Cardiac muscle cell (in vitro differentiated cells and primary cell): ENCODE data around the gene ACADVL. TPM values are rescaled to one million over a fixed set of nuclear protein-coding genes. Genes with fewer than 3 reads are reported as not detected.

Experiments used
- DNase-seq, 2 donors: peaks; one replicate each; pipeline versions ENCODE4 v3.0.0 to v3.0.0-alpha.2; 2010 to 2017; ENCODE audit warnings: low read depth in 1 of 2, low spot score in 1 of 2
- H3K27ac ChIP-seq: fragments of 200-600 bp; sonication (generic); 2 replicates; pipeline ENCODE4 v1.5.1; 2016
- H3K27me3 ChIP-seq: fragments of 200-600 bp; sonication (generic); 2 replicates; pipeline ENCODE4 v1.6.0; 2016; ENCODE audit warnings: control low read depth
- H3K36me3 ChIP-seq: fragments of 200-600 bp; sonication (generic); 2 replicates; pipeline ENCODE4 v1.5.1; 2016; ENCODE audit warnings: control low read depth
- H3K4me1 ChIP-seq: fragments of 200-600 bp; sonication (generic); 2 replicates; pipeline ENCODE4 v1.8.1; 2017; ENCODE audit warnings: low read depth, mild to moderate bottlenecking, mixed run types
- H3K4me3 ChIP-seq: fragments of 200-600 bp; sonication (generic); 2 replicates; pipeline ENCODE4 v1.5.1; 2016; ENCODE audit warnings: mild to moderate bottlenecking
- H3K9me3 ChIP-seq: fragments of 200-600 bp; sonication (generic); 2 replicates; pipeline ENCODE4 v1.5.1; 2017; ENCODE audit warnings: low read depth, mild to moderate bottlenecking, control low read depth
- CTCF ChIP-seq: IDR thresholded peaks from 2 replicates; pipeline ENCODE4 v1.5.1; 2012; ENCODE audit warnings: low read depth, mild to moderate bottlenecking, low read length
- polyA plus RNA-seq: library from polyadenylated mRNA; unstranded; fragments of >200 nt; fragmentation: Nextera tagmentation; extraction: Ambion mirVana; gene quantifications from 2 replicates; pipeline ENCODE4 v1.2.1, GENCODE V29; 2016
- total RNA-seq: library from RNA; depleted of rRNA; stranded (reverse); fragments of >200 nt; gene quantifications from 2 replicates; pipeline ENCODE4 v1.2.3, GENCODE V29; 2016

Gene ACADVL
- total and polyA plus RNA-seq, 2 experiments from 2014 or later: 364 to 681 TPM

GRCh38 chr17:7196651-7197401, 22.9 kb upstream of the ACADVL start:
- Histone ChIP-seq H3K9me3 (no peaks in the 10 kb centered on the region), H3K27me3 (no peaks in the 10 kb centered on the region), H3K4me1 (no peaks in the 10 kb centered on the region), H3K27ac (no peak overlapping the region), H3K4me3 (no peak overlapping the region), H3K36me3 (peaks cover 24% of the 10 kb centered on the region)
- no peak for DNase-seq
- TF ChIP-seq CTCF: no peak

DNA sequence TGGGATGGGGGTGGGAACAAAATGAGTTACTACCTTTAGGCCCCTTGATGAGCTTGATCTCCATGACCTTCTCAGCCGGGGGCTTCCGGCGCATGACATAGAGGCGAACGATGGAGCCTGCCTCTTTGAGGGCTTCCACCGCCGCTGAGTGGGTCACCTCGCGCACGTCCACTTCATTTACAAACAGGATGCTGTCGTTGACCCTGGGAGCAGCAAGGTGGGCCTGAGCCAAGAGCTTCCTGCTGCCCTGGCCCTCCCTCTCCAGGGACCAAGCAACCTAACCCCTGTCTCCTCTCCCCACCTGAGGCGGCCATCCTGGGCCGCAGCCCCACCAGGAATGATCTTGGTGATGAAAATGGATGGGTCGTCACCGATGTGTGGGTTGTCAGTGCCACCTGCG, 16.3 kb upstream of the ACADVL start:
- no peak for TF ChIP-seq CTCF
- Histone ChIP-seq H3K9me3 (no peaks in the 10 kb centered on the region), H3K27me3 (no peaks in the 10 kb centered on the region), H3K4me3 (no peak overlapping the region), H3K4me1 (peaks cover 11% of the 10 kb centered on the region), H3K36me3 (peaks cover 27% of the 10 kb centered on the region), H3K27ac (no peak overlapping the region)
- no peak for DNase-seq

GRCh38 chr17:7204336-7204735, 15.4 kb upstream of the ACADVL start:
- TF ChIP-seq CTCF: no peak
- Histone ChIP-seq H3K36me3 (peaks cover 27% of the 10 kb centered on the region), H3K9me3 (no peaks in the 10 kb centered on the region), H3K27ac (no peak overlapping the region), H3K4me1 (peaks cover 18% of the 10 kb centered on the region), H3K4me3 (peak overlapping the region; percentile 27), H3K27me3 (no peaks in the 10 kb centered on the region)
- no peak for DNase-seq

- Histone ChIP-seq H3K4me1 (peaks cover 18% of the 10 kb centered on the region), H3K27me3 (no peaks in the 10 kb centered on the region), H3K4me3 (peak overlapping the region; percentile 27), H3K27ac (peak overlapping the region; percentile 57), H3K36me3 (peaks cover 27% of the 10 kb centered on the region), H3K9me3 (no peaks in the 10 kb centered on the region)
- TF ChIP-seq CTCF: no peak
- DNase-seq: peak; percentile 90 to 96
Observed at GRCh38 chr17:7204828-7205461, 14.8 kb upstream of the ACADVL start.

- Histone ChIP-seq H3K9me3 (no peaks in the 10 kb centered on the region), H3K4me1 (peaks cover 18% of the 10 kb centered on the region), H3K27ac (peak overlapping the region; percentile 57)
Observed at GRCh38 chr17:7205561-7205960, 14.2 kb upstream of the ACADVL start.

More at GRCh38 chr17:7205561-7205960, 14.2 kb upstream of the ACADVL start:
- no peak for TF ChIP-seq CTCF
- peak overlapping the region; percentile 27 for H3K4me3 ChIP-seq
- no peak for DNase-seq
- no peaks in the 10 kb centered on the region for H3K27me3 ChIP-seq
- peaks cover 27% of the 10 kb centered on the region for H3K36me3 ChIP-seq
